KMS-11 (cell line): ENCODE data around the gene UBTD2.

Experiments
- H2AFZ ChIP-seq: fragments of 200-600 bp; sonication (generic); 2 replicates; pipeline ENCODE4 v1.6.1; 2016; ENCODE audit warnings: antibody characterized with exemption, mixed run types, low read depth
- H3K27ac ChIP-seq: fragments of 200-600 bp; sonication (generic); 2 replicates; pipeline ENCODE4 v1.6.1; 2016; ENCODE audit warnings: mild to moderate bottlenecking, mixed run types
- H3K27me3 ChIP-seq: fragments of 200-600 bp; sonication (generic); 2 replicates; pipeline ENCODE4 v1.6.1; 2017; ENCODE audit warnings: mild to moderate bottlenecking, low read depth, mixed run types, moderate library complexity; ENCODE audit not compliant: insufficient read depth
- H3K36me3 ChIP-seq: fragments of 200-600 bp; sonication (generic); 2 replicates; pipeline ENCODE4 v1.6.1; 2017; ENCODE audit warnings: mild to moderate bottlenecking, mixed run types; ENCODE audit not compliant: insufficient read depth
- H3K4me1 ChIP-seq: fragments of 200-600 bp; sonication (generic); 2 replicates; pipeline ENCODE4 v1.6.1; 2016; ENCODE audit warnings: mild to moderate bottlenecking, low read depth, mixed run types; ENCODE audit not compliant: poor library complexity, severe bottlenecking
- H3K4me2 ChIP-seq: fragments of 200-600 bp; sonication (generic); 2 replicates; pipeline ENCODE4 v1.7.0; 2016; ENCODE audit warnings: mild to moderate bottlenecking, mixed run types
- H3K4me3 ChIP-seq: fragments of 200-600 bp; sonication (generic); IDR thresholded peaks from 2 replicates; pipeline ENCODE4 v1.6.1; 2017; ENCODE audit warnings: low read depth, low read length, mixed read lengths; ENCODE audit not compliant: insufficient read depth
- H3K79me2 ChIP-seq: fragments of 200-600 bp; sonication (generic); 2 replicates; pipeline ENCODE4 v1.6.1; 2016; ENCODE audit warnings: low read depth, mixed run types; ENCODE audit not compliant: insufficient read depth
- H3K9ac ChIP-seq: fragments of 200-600 bp; sonication (generic); 2 replicates; pipeline ENCODE4 v1.6.1; 2016; ENCODE audit warnings: mild to moderate bottlenecking, mixed run types
- H4K20me1 ChIP-seq: fragments of 200-600 bp; sonication (generic); 2 replicates; pipeline ENCODE4 v1.6.1; 2016; ENCODE audit warnings: mild to moderate bottlenecking, mixed run types; ENCODE audit not compliant: insufficient read depth
- CTCF ChIP-seq: fragments of 200-600 bp; sonication (generic); conservative IDR thresholded peaks from 2 replicates; pipeline ENCODE4 v1.6.1; 2017; ENCODE audit warnings: low read depth, mild to moderate bottlenecking, antibody characterized with exemption, low read length, moderate library complexity, mixed read lengths

UBTD2 gene

GRCh38 chr5:172167895-172168294, 115.7 kb downstream of the UBTD2 start:
- Histone ChIP-seq H2AFZ (no peak overlapping the region), H3K4me3 (no peak overlapping the region), H3K36me3 (no peaks in the 10 kb centered on the region), H3K4me1 (no peaks in the 10 kb centered on the region), H3K27me3 (no peaks in the 10 kb centered on the region), H3K9ac (no peak overlapping the region), H4K20me1 (no peaks in the 10 kb centered on the region), H3K79me2 (no peaks in the 10 kb centered on the region), H3K4me2 (no peak overlapping the region), H3K27ac (no peak overlapping the region)
- no peak for TF ChIP-seq CTCF

- no peaks in the 10 kb centered on the region for H3K79me2 ChIP-seq
- no peak overlapping the region for H3K4me2 ChIP-seq
- no peaks in the 10 kb centered on the region for H3K36me3 ChIP-seq
These were observed 117.3 kb downstream of the UBTD2 start for GRCh38 chr5:172166030-172166826.

GRCh38 chr5:172165465-172165864, 118.1 kb downstream of the UBTD2 start:
- TF ChIP-seq CTCF: no peak
- no peak overlapping the region for H3K4me3 ChIP-seq
- no peaks in the 10 kb centered on the region for H4K20me1 ChIP-seq
- no peak overlapping the region for H3K9ac ChIP-seq
- H2AFZ ChIP-seq: no peak overlapping the region
- H3K27me3 ChIP-seq: no peaks in the 10 kb centered on the region
- H3K4me1 ChIP-seq: no peaks in the 10 kb centered on the region
- H3K79me2 ChIP-seq: no peaks in the 10 kb centered on the region
- no peak overlapping the region for H3K4me2 ChIP-seq
- no peaks in the 10 kb centered on the region for H3K36me3 ChIP-seq
- no peak overlapping the region for H3K27ac ChIP-seq

More at GRCh38 chr5:172166030-172166826, 117.3 kb downstream of the UBTD2 start:
- no peaks in the 10 kb centered on the region for H3K4me1 ChIP-seq
- no peaks in the 10 kb centered on the region for H4K20me1 ChIP-seq
- no peak overlapping the region for H3K9ac ChIP-seq
- TF ChIP-seq CTCF: no peak
- no peaks in the 10 kb centered on the region for H3K27me3 ChIP-seq
- H2AFZ ChIP-seq: no peak overlapping the region
- no peak overlapping the region for H3K27ac ChIP-seq
- H3K4me3 ChIP-seq: no peak overlapping the region

- Histone ChIP-seq H3K4me2 (no peak overlapping the region), H3K79me2 (no peaks in the 10 kb centered on the region), H3K9ac (no peak overlapping the region)
These were observed 118.8 kb downstream of the UBTD2 start for GRCh38 chr5:172164769-172165212.

More at GRCh38 chr5:172164769-172165212, 118.8 kb downstream of the UBTD2 start:
- Histone ChIP-seq H3K4me1 (no peaks in the 10 kb centered on the region), H3K27ac (no peak overlapping the region), H3K27me3 (no peaks in the 10 kb centered on the region), H3K4me3 (no peak overlapping the region), H4K20me1 (no peaks in the 10 kb centered on the region), H2AFZ (no peak overlapping the region), H3K36me3 (no peaks in the 10 kb centered on the region)
- TF ChIP-seq CTCF: no peak
